HCT116 (cell line): ENCODE results near the gene TBX15. TPM values are rescaled to one million over a fixed set of nuclear protein-coding genes. Genes with fewer than 3 reads are reported as not detected.

ENCODE experiments used
- ATAC-seq: fragments of 200-7000 bp; cut with Tn5 transposase; 2 replicates; pipeline ENCODE4 v1.9.1; 2020; ENCODE audit warnings: mild to moderate bottlenecking, moderate library complexity
- BruUV-seq: library from RNA; stranded (reverse); fragments of 400-500 nt; replicated peaks from 2 replicates; lab custom pipeline; 2021; lab: Mats Ljungman, UMichigan
- CTCF ChIA-PET: fragments of 300-600 bp; sonication (Branson Sonifier 250); formaldehyde crosslinking; loops from one replicate; lab custom pipeline; 2021; ENCODE audit warnings: antibody characterized with exemption; lab: Charles Lee
- POLR2A ChIA-PET: fragments of 300-600, 350-600 bp; sonication (Branson Sonifier 250); formaldehyde crosslinking; loops from one replicate; lab custom pipeline; 2021; ENCODE audit warnings: antibody characterized with exemption; lab: Charles Lee
- RAD21 ChIA-PET, 2 experiments: fragments of 300-600 bp; sonication (Branson Sonifier 250); formaldehyde crosslinking; loops; one replicate each; lab custom pipeline; 2023; ENCODE audit warnings: low total read pairs in 2 of 2; ENCODE audit not compliant: uncharacterized antibody in 2 of 2, unreplicated experiment in 2 of 2, low non-redundant PET in 1 of 2; lab: Charles Lee
- DNase-seq: peaks from one replicate; pipeline ENCODE4 v3.0.0-alpha.2; 2010; ENCODE audit warnings: low read depth, low spot score
- H2AFZ ChIP-seq: fragments of 200-600 bp; shearing (Covaris generic), sonication (generic); 2 replicates; pipeline ENCODE4 v1.6.1; 2017; ENCODE audit warnings: low read depth, mixed run types, mixed read lengths, antibody characterized with exemption, low read length; ENCODE audit not compliant: poor library complexity, severe bottlenecking
- H3K27ac ChIP-seq: 2 replicates; pipeline ENCODE4 v1.5.1; 2012; ENCODE audit warnings: low read depth, low read length
- H3K27me3 ChIP-seq: fragments of 200-600 bp; sonication (generic); 2 replicates; pipeline ENCODE4 v1.6.1; 2016; ENCODE audit warnings: mixed run types, low read length, mixed read lengths; ENCODE audit not compliant: insufficient read depth
- H3K36me3 ChIP-seq, 2 experiments: fragments of 200-500 bp in 1 of 2; fragments of 200-600 bp in 1 of 2; sonication (Bioruptor generic) in 1 of 2; sonication (generic) in 1 of 2; 2 replicates each; pipeline versions ENCODE4 v1.5.1 to v1.6.1; 2014 to 2016; ENCODE audit warnings: low read length in 2 of 2, inconsistent platforms in 1 of 2, mixed read lengths in 1 of 2, mixed run types in 1 of 2; ENCODE audit not compliant: insufficient read depth in 2 of 2, control insufficient read depth in 1 of 2
- H3K4me1 ChIP-seq, 2 experiments: fragments of 200-600 bp in 1 of 2; sonication (generic) in 1 of 2; 2 replicates each; pipeline versions ENCODE4 v1.5.1 to v1.6.1; 2012 to 2017; ENCODE audit warnings: low read length in 2 of 2, inconsistent platforms in 1 of 2, mild to moderate bottlenecking in 1 of 2, mixed read lengths in 1 of 2, mixed run types in 1 of 2, moderate library complexity in 1 of 2; ENCODE audit not compliant: insufficient read depth in 2 of 2, control insufficient read depth in 1 of 2
- H3K4me2 ChIP-seq: fragments of 200-600 bp; sonication (generic); 2 replicates; pipeline ENCODE4 v1.6.1; 2017; ENCODE audit warnings: mixed run types, low read length, mixed read lengths
- H3K4me3 ChIP-seq, 2 experiments: fragments of 200-600 bp in 1 of 2; sonication (generic) in 1 of 2; replicated peaks in 1 of 2; 2 replicates each; pipeline ENCODE4 v1.5.1; 2011 to 2016; ENCODE audit warnings: low read length in 2 of 2, control low read depth in 1 of 2, low read depth in 1 of 2, mild to moderate bottlenecking in 1 of 2, mixed read lengths in 1 of 2, mixed run types in 1 of 2
- H3K79me2 ChIP-seq: fragments of 200-600 bp; sonication (generic); 2 replicates; pipeline ENCODE4 v1.6.1; 2017; ENCODE audit warnings: mild to moderate bottlenecking, mixed run types, low read length, moderate library complexity, mixed read lengths; ENCODE audit not compliant: insufficient read depth
- H3K9ac ChIP-seq: fragments of 200-600 bp; sonication (generic); 2 replicates; pipeline ENCODE4 v1.6.1; 2016; ENCODE audit warnings: low read length, mixed read lengths
- H3K9me2 ChIP-seq: fragments of 200-600 bp; sonication (generic), shearing (Covaris generic); 2 replicates; pipeline ENCODE4 v1.6.1; 2017; ENCODE audit warnings: mixed run types, mild to moderate bottlenecking, moderate library complexity; ENCODE audit not compliant: insufficient read depth
- H3K9me3 ChIP-seq, 2 experiments: fragments of 200-500 bp in 1 of 2; fragments of 200-600 bp in 1 of 2; sonication (Bioruptor generic) in 1 of 2; sonication (generic) in 1 of 2; 2 replicates each; pipeline ENCODE4 v1.6.1; 2014 to 2017; ENCODE audit warnings: low read length in 2 of 2, mixed read lengths in 2 of 2, inconsistent platforms in 1 of 2, low read depth in 1 of 2, mild to moderate bottlenecking in 1 of 2, mixed run types in 1 of 2, moderate library complexity in 1 of 2; ENCODE audit not compliant: control insufficient read depth in 1 of 2, insufficient read depth in 1 of 2
- H4K20me1 ChIP-seq: fragments of 200-600 bp; sonication (generic), shearing (Covaris generic); 2 replicates; pipeline ENCODE4 v1.6.1; 2017; ENCODE audit warnings: mixed run types, mild to moderate bottlenecking, moderate library complexity; ENCODE audit not compliant: insufficient read depth
- CEBPB ChIP-seq: IDR thresholded peaks from 2 replicates; pipeline ENCODE4 v1.6.1; 2012; ENCODE audit warnings: low read depth
- EGR1 ChIP-seq: IDR thresholded peaks from 2 replicates; pipeline ENCODE4 v1.6.1; 2012; ENCODE audit warnings: low read depth
- ELF1 ChIP-seq: IDR thresholded peaks from 2 replicates; pipeline ENCODE4 v1.6.1; 2012; ENCODE audit warnings: low read depth, borderline replicate concordance
- EZH2 ChIP-seq: fragments of 200-600 bp; sonication (generic); IDR thresholded peaks from 2 replicates; pipeline ENCODE4 v1.6.1; 2017; ENCODE audit warnings: antibody characterized with exemption, mixed run types
- EZH2phosphoT487 ChIP-seq: fragments of 200-600 bp; IDR thresholded peaks from 2 replicates; pipeline ENCODE4 v1.6.1; 2018; ENCODE audit warnings: antibody characterized with exemption, borderline replicate concordance
- FOSL1 ChIP-seq: IDR thresholded peaks from 2 replicates; pipeline ENCODE4 v1.6.1; 2012; ENCODE audit warnings: low read depth
- JUND ChIP-seq: IDR thresholded peaks from 2 replicates; pipeline ENCODE4 v1.6.1; 2012
- MAX ChIP-seq: IDR thresholded peaks from 2 replicates; pipeline ENCODE4 v1.6.1; 2012
- RAD21 ChIP-seq: IDR thresholded peaks from 2 replicates; pipeline ENCODE4 v1.6.1; 2012; ENCODE audit warnings: low read depth, mild to moderate bottlenecking
- SIN3A ChIP-seq: IDR thresholded peaks from 2 replicates; pipeline ENCODE4 v1.6.1; 2012; ENCODE audit warnings: low read depth
- SP1 ChIP-seq: IDR thresholded peaks from 2 replicates; pipeline ENCODE4 v1.6.1; 2012; ENCODE audit warnings: low read depth
- TCF7L2 ChIP-seq: IDR thresholded peaks from 2 replicates; pipeline ENCODE4 v1.7.0; 2011; ENCODE audit warnings: borderline replicate concordance, inconsistent platforms; ENCODE audit not compliant: insufficient read depth, insufficient read length; ENCODE audit errors: extremely low read depth
- YY1 ChIP-seq: IDR thresholded peaks from 2 replicates; pipeline ENCODE4 v1.6.1; 2011; ENCODE audit warnings: low read length, low read depth, moderate library complexity, mild to moderate bottlenecking; ENCODE audit not compliant: insufficient replicate concordance; ENCODE audit errors: extremely low read depth
- ZFX ChIP-seq: fragments of 450-650 bp; IDR thresholded peaks from 2 replicates; pipeline ENCODE4 v1.6.1; 2017
- ZNF274 ChIP-seq: fragments of 200-500 bp; sonication (Bioruptor generic); IDR thresholded peaks from 2 replicates; pipeline ENCODE4 v1.6.1; 2014; ENCODE audit warnings: mild to moderate bottlenecking, low read depth, low read length, inconsistent platforms
- intact Hi-C: fragments of 100-400 bp; cut with micrococcal nuclease; formaldehyde crosslinking; loops from 2 replicates; pipeline ENCODE4 v1.10.0; 2022
- total RNA-seq: library from RNA; stranded (reverse); gene quantifications from one replicate; pipeline ENCODE4 v1.2.1, GENCODE V29; 2021; ENCODE audit not compliant: unreplicated experiment

Gene TBX15
- total RNA-seq, 1 experiment from 2014 or later = not detected

GRCh38 chr1:118998171-118998570 is 10.0 kb upstream of the TBX15 start:
- no TSS peak for BruUV-seq
- Histone ChIP-seq H3K9me2 (no peaks in the 10 kb centered on the region), H3K9me3 (no peaks in the 10 kb centered on the region), H2AFZ (no peak overlapping the region), H3K9ac (no peak overlapping the region), H3K79me2 (no peaks in the 10 kb centered on the region), H3K4me2 (no peak overlapping the region), H3K4me3 (no peak overlapping the region), H3K27me3 (no peaks in the 10 kb centered on the region), H3K4me1 (peaks cover 2 to 10% of the 10 kb centered on the region in 2 experiments; a peak in 2 of 4 replicates), H3K27ac (no peak overlapping the region), H4K20me1 (no peaks in the 10 kb centered on the region), H3K36me3 (no peaks in the 10 kb centered on the region)
- TF ChIP-seq JUND = no peak
- TF ChIP-seq ELF1 = no peak
- TF ChIP-seq FOSL1 = no peak
- TF ChIP-seq EZH2phosphoT487 = no peak
- DNase-seq (no peak), ATAC-seq (no peak)
- intact Hi-C loops = no loop called here
- RAD21 ChIA-PET = no interaction called here
- CTCF ChIA-PET = no interaction called here
- POLR2A ChIA-PET = no interaction called here

- peaks cover 2 to 8% of the 10 kb centered on the region in 2 experiments; a peak in 2 of 4 replicates for H3K4me1 ChIP-seq
- POLR2A ChIA-PET = no interaction called here
These were observed 9.1 kb upstream of the TBX15 start for GRCh38 chr1:118997225-118997624.

More at GRCh38 chr1:118997225-118997624, 9.1 kb upstream of the TBX15 start:
- no peaks in the 10 kb centered on the region for H4K20me1 ChIP-seq
- ChIA-PET CTCF (no interaction called here), RAD21 (no interaction called here)
- TF ChIP-seq ELF1 (no peak), JUND (no peak), ZFX (no peak), CEBPB (no peak), YY1 (no peak), EZH2 (no peak), RAD21 (no peak), SIN3A (no peak), SP1 (no peak), EGR1 (no peak), TCF7L2 (no peak), MAX (no peak), FOSL1 (no peak), ZNF274 (no peak)
- no peak for ATAC-seq
- intact Hi-C loops = no loop called here
- H3K4me3 ChIP-seq = no peak overlapping the region
- no peaks in the 10 kb centered on the region for H3K36me3 ChIP-seq
- H3K9me2 ChIP-seq = no peaks in the 10 kb centered on the region
- BruUV-seq = no TSS peak
- H3K4me2 ChIP-seq = no peak overlapping the region
- H2AFZ ChIP-seq = no peak overlapping the region
- no peaks in the 10 kb centered on the region for H3K79me2 ChIP-seq
- no peak overlapping the region for H3K27ac ChIP-seq
- H3K9me3 ChIP-seq = no peaks in the 10 kb centered on the region
- no peak overlapping the region for H3K9ac ChIP-seq
- H3K27me3 ChIP-seq = no peaks in the 10 kb centered on the region
- DNase-seq = no peak
